ENCODE results near the gene FBXW8.

GRCh38 chr12:116863275-116863767 lies 47.4 kb upstream of the FBXW8 start:
- TF ChIP-seq CTCF (IDR thresholded peaks at IDR 0.05; ENCODE audit: extremely low read depth in 1 of 2, insufficient read depth in 1 of 2, low read depth in 1 of 2, low read length in 2 of 2) (peak; percentile 49 to 76), GATA2 (IDR thresholded peaks at IDR 0.05; ENCODE audit: insufficient read depth, insufficient read length, low read depth, low read length) (no peak), MAX (IDR thresholded peaks at IDR 0.05; ENCODE audit: insufficient read depth, insufficient read length) (no peak), POLR2A (IDR thresholded peaks at IDR 0.05; ENCODE audit: low read depth, low read length) (no peak), JUN (IDR thresholded peaks at IDR 0.05; ENCODE audit: borderline replicate concordance, insufficient read depth, insufficient read length, low read depth) (no peak), POLR2AphosphoS5 (IDR thresholded peaks at IDR 0.05; ENCODE audit: insufficient read depth, low read depth, low read length) (no peak), EZH2 (IDR thresholded peaks at IDR 0.05; ENCODE audit: borderline replicate concordance, low read depth, low read length, severe bottlenecking) (no peak), MYC (IDR thresholded peaks at IDR 0.05; ENCODE audit: low read depth, low read length) (no peak), FOS (IDR thresholded peaks at IDR 0.05; ENCODE audit: borderline replicate concordance, insufficient read depth, low read length) (no peak)

Measured in endothelial cell of umbilical vein (primary cell).